ENCODE results near the gene HCRT. TPM values are rescaled to one million over a fixed set of nuclear protein-coding genes. Genes with fewer than 3 reads are reported as not detected.

Gene HCRT
- total and polyA plus RNA-seq, 2 donors (not counting 1 experiment from before 2014, with no cell fraction given), result not detected

GRCh38 chr17:42180922-42181850 is 4.1 kb downstream of the HCRT start, which contains the start of gene KCNH4:
Gene KCNH4 (minus strand): TSS chr17:42181142. CDS start chr17:42180945, 197 bp downstream.
- Histone ChIP-seq H3K27ac (ENCODE audit: low read length in 2 of 2) (no peak within 1 kb of the TSS), H2AFZ (ENCODE audit: insufficient read depth, low read depth, low read length, poor library complexity, severe bottlenecking) (peak within 1 kb of the TSS; percentile 72), H3K36me3 (replicated peaks in 1 of 2; ENCODE audit: control extremely low read depth in 1 of 2, control insufficient read depth in 1 of 2, extremely low read depth in 1 of 2, insufficient read depth in 2 of 2, low read length in 1 of 2) (no peaks in the 10 kb centered on the region), H3K9me3 (ENCODE audit: control extremely low read depth in 1 of 3, control insufficient read depth in 2 of 3, insufficient read depth in 1 of 3, low read length in 2 of 3) (peaks cover 0 to 11% (median 0%) of the 10 kb centered on the region in 3 donors), H4K20me1 (ENCODE audit: control insufficient read depth, insufficient read depth, low read length, poor library complexity, severe bottlenecking) (no peaks in the 10 kb centered on the region), H3K4me1 (ENCODE audit: control insufficient read depth in 2 of 2, insufficient read depth in 2 of 2, low read length in 2 of 2) (peaks cover 46 to 63% of the 10 kb centered on the region in 2 donors), H3K4me2 (replicated peaks; ENCODE audit: low read depth, low read length, poor library complexity, severe bottlenecking) (peak within 1 kb of the TSS; percentile 97), H3K4me3 (ENCODE audit: control extremely low read depth in 1 of 5, extremely low read depth in 1 of 5, insufficient read depth in 1 of 5, low read depth in 2 of 5, low read length in 4 of 5) (peak within 1 kb of the TSS in 4 of 5 experiments; percentile 35 to 79 (median 59)), H3K79me2 (ENCODE audit: control insufficient read depth, insufficient read depth, low read length) (no peaks in the 10 kb centered on the region), H3K9ac (ENCODE audit: low read length) (peak within 1 kb of the TSS; percentile 67), H3K27me3 (replicated peaks in 1 of 4; ENCODE audit: control extremely low read depth in 1 of 4, control insufficient read depth in 3 of 4, insufficient read depth in 4 of 4, low read length in 3 of 4) (peaks cover 0 to 17% (median 2%) of the 10 kb centered on the region in 4 experiments)
- Mint-ChIP-seq H3K27me3 (no peaks in the 10 kb centered on the region), H3K27ac (peak within 1 kb of the TSS; percentile 65), H3K4me3 (peak within 1 kb of the TSS; percentile 71), H3K4me1 (peaks cover 62% of the 10 kb centered on the region), H3K9me3 (ENCODE audit: insufficient read depth) (no peaks in the 10 kb centered on the region)
- no peak for TF ChIP-seq EZH2 (IDR thresholded peaks at IDR 0.05; ENCODE audit: borderline replicate concordance, insufficient read depth, low read depth, low read length, poor library complexity, severe bottlenecking)
- TF ChIP-seq, protein P1, sequence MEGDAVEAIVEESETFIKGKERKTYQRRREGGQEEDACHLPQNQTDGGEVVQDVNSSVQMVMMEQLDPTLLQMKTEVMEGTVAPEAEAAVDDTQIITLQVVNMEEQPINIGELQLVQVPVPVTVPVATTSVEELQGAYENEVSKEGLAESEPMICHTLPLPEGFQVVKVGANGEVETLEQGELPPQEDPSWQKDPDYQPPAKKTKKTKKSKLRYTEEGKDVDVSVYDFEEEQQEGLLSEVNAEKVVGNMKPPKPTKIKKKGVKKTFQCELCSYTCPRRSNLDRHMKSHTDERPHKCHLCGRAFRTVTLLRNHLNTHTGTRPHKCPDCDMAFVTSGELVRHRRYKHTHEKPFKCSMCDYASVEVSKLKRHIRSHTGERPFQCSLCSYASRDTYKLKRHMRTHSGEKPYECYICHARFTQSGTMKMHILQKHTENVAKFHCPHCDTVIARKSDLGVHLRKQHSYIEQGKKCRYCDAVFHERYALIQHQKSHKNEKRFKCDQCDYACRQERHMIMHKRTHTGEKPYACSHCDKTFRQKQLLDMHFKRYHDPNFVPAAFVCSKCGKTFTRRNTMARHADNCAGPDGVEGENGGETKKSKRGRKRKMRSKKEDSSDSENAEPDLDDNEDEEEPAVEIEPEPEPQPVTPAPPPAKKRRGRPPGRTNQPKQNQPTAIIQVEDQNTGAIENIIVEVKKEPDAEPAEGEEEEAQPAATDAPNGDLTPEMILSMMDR (IDR thresholded peaks at IDR 0.05), result peak; percentile 69
- ATAC-seq (ENCODE audit: low read depth) (peak; percentile 63), DNase-seq (peak; percentile 94)
- POLR2A ChIA-PET, result interaction anchor here (0.6 kb wide), 2 partner anchors 67 to 218 kb away, joined by 3 read pairs; no protein-coding TSS in a partner anchor
- intact Hi-C loops (cut with micrococcal nuclease), result loop anchor here (1.0 to 5.0 kb wide), 6 partner anchors 26 to 1364 kb away; partner anchors contain the start of genes ATP6V0A1, CNP, DHX58 and RAB5C
- CTCF ChIA-PET, result interaction anchor here (0.6 to 3.3 kb wide), 27 partner anchors 9 to 225 kb away, joined by 3 to 20 read pairs (median 5); partner anchors contain the start of genes CNP, DHX58, DNAJC7 and GHDC
- WGBS (ENCODE audit: insufficient coverage), result 2% methylated on average over 56 of the region's 60 CpGs

Data from B cell (primary cell).